Mesothelial cell of epicardium (in vitro differentiated cells): ENCODE data around the gene DCUN1D2. TPM values are rescaled to one million over a fixed set of nuclear protein-coding genes. Genes with fewer than 3 reads are reported as not detected.
A peak's percentile ranks its signal among the peaks of the same experiment; 100 is the strongest.
"Not testable (repeated sequence)": the region's sequence is repeated elsewhere in the genome, so short reads cannot be mapped to it uniquely, and the experiment has no call there.

Experiments used
- DNase-seq, 2 experiments: peaks; one replicate each; pipeline ENCODE4 v3.0.0; 2021; ENCODE audit warnings: low spot score in 2 of 2; ENCODE audit not compliant: unreplicated experiment in 2 of 2
- H3K27ac Mint-ChIP-seq: 2 replicates; pipeline ENCODE4 v1.8.0; 2021; ENCODE audit warnings: mixed read lengths
- H3K27me3 Mint-ChIP-seq: 2 replicates; pipeline ENCODE4 v1.8.0; 2021; ENCODE audit warnings: low read depth, mixed read lengths
- H3K36me3 Mint-ChIP-seq: 2 replicates; pipeline ENCODE4 v1.8.0; 2021; ENCODE audit warnings: mixed read lengths
- H3K4me1 Mint-ChIP-seq: 2 replicates; pipeline ENCODE4 v1.8.0; 2021; ENCODE audit warnings: mixed read lengths
- H3K4me3 Mint-ChIP-seq: 2 replicates; pipeline ENCODE4 v1.8.0; 2021; ENCODE audit warnings: mild to moderate bottlenecking, moderate library complexity, mixed read lengths
- H3K9me3 Mint-ChIP-seq: 2 replicates; pipeline ENCODE4 v1.8.0; 2021; ENCODE audit warnings: mixed read lengths
- CTCF ChIP-seq: fragments of 200-600 bp; sonication (generic); IDR thresholded peaks from one replicate; pipeline ENCODE4 v1.5.0; 2021; ENCODE audit warnings: antibody characterized with exemption; ENCODE audit not compliant: unreplicated experiment
- total RNA-seq: library from RNA; stranded (reverse); gene quantifications from 3 replicates; pipeline ENCODE4 v1.2.1, GENCODE V29; 2021

Gene DCUN1D2
- total RNA-seq, 1 donor from 2014 or later = 40.2 TPM

- Mint-ChIP-seq H3K4me1 (peaks cover 8% of the 10 kb centered on the region), H3K27me3 (no peaks in the 10 kb centered on the region), H3K4me3 (no peak overlapping the region), H3K9me3 (peaks cover 9% of the 10 kb centered on the region), H3K36me3 (peaks cover 48% of the 10 kb centered on the region), H3K27ac (no peak overlapping the region)
- no peak for TF ChIP-seq CTCF
- DNase-seq = no peak
These were observed 18.0 kb downstream of the DCUN1D2 start for GRCh38 chr13:113472355-113473025.

- Mint-ChIP-seq H3K9me3 (peaks cover 4% of the 10 kb centered on the region), H3K27ac (no peak overlapping the region), H3K36me3 (peaks cover 45% of the 10 kb centered on the region), H3K4me3 (no peak overlapping the region), H3K4me1 (peaks cover 8% of the 10 kb centered on the region), H3K27me3 (no peaks in the 10 kb centered on the region)
- no peak for DNase-seq
- TF ChIP-seq CTCF = no peak
These were observed 18.7 kb downstream of the DCUN1D2 start for GRCh38 chr13:113471844-113472243.

- H3K36me3 Mint-ChIP-seq = peaks cover 35% of the 10 kb centered on the region
- not testable (repeated sequence) for DNase-seq, H3K27me3 Mint-ChIP-seq, H3K9me3 Mint-ChIP-seq, H3K4me3 Mint-ChIP-seq, H3K27ac Mint-ChIP-seq
- peaks cover 11% of the 10 kb centered on the region for H3K4me1 Mint-ChIP-seq
These were observed 19.8 kb downstream of the DCUN1D2 start for GRCh38 chr13:113470635-113471163.

GRCh38 chr13:113470073-113470472 is 20.4 kb downstream of the DCUN1D2 start:
- no peak for DNase-seq
- no peaks in the 10 kb centered on the region for H3K27me3 Mint-ChIP-seq
- no peak for TF ChIP-seq CTCF
- no peak overlapping the region for H3K27ac Mint-ChIP-seq
- peaks cover 34% of the 10 kb centered on the region for H3K36me3 Mint-ChIP-seq
- H3K4me3 Mint-ChIP-seq = no peak overlapping the region
- no peaks in the 10 kb centered on the region for H3K9me3 Mint-ChIP-seq
- peaks cover 11% of the 10 kb centered on the region for H3K4me1 Mint-ChIP-seq

- Mint-ChIP-seq H3K36me3 (peaks cover 30% of the 10 kb centered on the region), H3K9me3 (no peaks in the 10 kb centered on the region), H3K4me1 (peaks cover 11% of the 10 kb centered on the region), H3K4me3 (no peak overlapping the region), H3K27me3 (no peaks in the 10 kb centered on the region), H3K27ac (no peak overlapping the region)
- TF ChIP-seq CTCF = no peak
- no peak for DNase-seq
These were observed 20.9 kb downstream of the DCUN1D2 start for GRCh38 chr13:113469582-113469981.

- TF ChIP-seq CTCF = no peak
These were observed 21.9 kb downstream of the DCUN1D2 start for GRCh38 chr13:113468472-113469201.

More at GRCh38 chr13:113468472-113469201, 21.9 kb downstream of the DCUN1D2 start:
- H3K9me3 Mint-ChIP-seq = no peaks in the 10 kb centered on the region
- no peak overlapping the region for H3K4me3 Mint-ChIP-seq
- peaks cover 22% of the 10 kb centered on the region for H3K36me3 Mint-ChIP-seq
- peaks cover 11% of the 10 kb centered on the region for H3K4me1 Mint-ChIP-seq
- peak overlapping the region; percentile 36 for H3K27ac Mint-ChIP-seq
- no peak for DNase-seq
- H3K27me3 Mint-ChIP-seq = no peaks in the 10 kb centered on the region
